ENCODE results near the gene NUP54.

Gene NUP54

GRCh38 chr4:76179398-76180318 lies 31.5 kb upstream of the NUP54 start:
- no peak for TF ChIP-seq EZH2phosphoT487 (IDR thresholded peaks at IDR 0.05; ENCODE audit: borderline replicate concordance, low read length)
- TF ChIP-seq, protein P1, sequence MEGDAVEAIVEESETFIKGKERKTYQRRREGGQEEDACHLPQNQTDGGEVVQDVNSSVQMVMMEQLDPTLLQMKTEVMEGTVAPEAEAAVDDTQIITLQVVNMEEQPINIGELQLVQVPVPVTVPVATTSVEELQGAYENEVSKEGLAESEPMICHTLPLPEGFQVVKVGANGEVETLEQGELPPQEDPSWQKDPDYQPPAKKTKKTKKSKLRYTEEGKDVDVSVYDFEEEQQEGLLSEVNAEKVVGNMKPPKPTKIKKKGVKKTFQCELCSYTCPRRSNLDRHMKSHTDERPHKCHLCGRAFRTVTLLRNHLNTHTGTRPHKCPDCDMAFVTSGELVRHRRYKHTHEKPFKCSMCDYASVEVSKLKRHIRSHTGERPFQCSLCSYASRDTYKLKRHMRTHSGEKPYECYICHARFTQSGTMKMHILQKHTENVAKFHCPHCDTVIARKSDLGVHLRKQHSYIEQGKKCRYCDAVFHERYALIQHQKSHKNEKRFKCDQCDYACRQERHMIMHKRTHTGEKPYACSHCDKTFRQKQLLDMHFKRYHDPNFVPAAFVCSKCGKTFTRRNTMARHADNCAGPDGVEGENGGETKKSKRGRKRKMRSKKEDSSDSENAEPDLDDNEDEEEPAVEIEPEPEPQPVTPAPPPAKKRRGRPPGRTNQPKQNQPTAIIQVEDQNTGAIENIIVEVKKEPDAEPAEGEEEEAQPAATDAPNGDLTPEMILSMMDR (IDR thresholded peaks at IDR 0.05; ENCODE audit: low read depth, low read length, poor library complexity, severe bottlenecking) = peak; percentile 88
- no peaks in the 10 kb centered on the region for H3K9me2 ChIP-seq (replicated peaks; ENCODE audit: control insufficient read depth, low read length)
- no peaks in the 10 kb centered on the region for H3K27me3 ChIP-seq (ENCODE audit: control insufficient read depth, low read length)
- no peaks in the 10 kb centered on the region for H4K20me1 ChIP-seq (ENCODE audit: control insufficient read depth, insufficient read depth, low read depth, low read length)
- no peaks in the 10 kb centered on the region for H3F3A ChIP-seq (ENCODE audit: control insufficient read depth, insufficient read depth)
- no peaks in the 10 kb centered on the region for H3K9me3 ChIP-seq (ENCODE audit: control insufficient read depth, insufficient read depth, low read length)
- H3K27ac ChIP-seq (ENCODE audit: low read depth, low read length) = no peak overlapping the region
- H3K4me2 ChIP-seq (ENCODE audit: low read length) = no peak overlapping the region
- H3K4me1 ChIP-seq (ENCODE audit: control insufficient read depth, low read length) = peaks cover 22% of the 10 kb centered on the region
- H3K36me3 ChIP-seq (ENCODE audit: control insufficient read depth, low read length) = no peaks in the 10 kb centered on the region
- no peaks in the 10 kb centered on the region for H3K79me2 ChIP-seq (ENCODE audit: control insufficient read depth, low read length)
- H3K4me3 ChIP-seq (ENCODE audit: low read length) = no peak overlapping the region

DNA sequence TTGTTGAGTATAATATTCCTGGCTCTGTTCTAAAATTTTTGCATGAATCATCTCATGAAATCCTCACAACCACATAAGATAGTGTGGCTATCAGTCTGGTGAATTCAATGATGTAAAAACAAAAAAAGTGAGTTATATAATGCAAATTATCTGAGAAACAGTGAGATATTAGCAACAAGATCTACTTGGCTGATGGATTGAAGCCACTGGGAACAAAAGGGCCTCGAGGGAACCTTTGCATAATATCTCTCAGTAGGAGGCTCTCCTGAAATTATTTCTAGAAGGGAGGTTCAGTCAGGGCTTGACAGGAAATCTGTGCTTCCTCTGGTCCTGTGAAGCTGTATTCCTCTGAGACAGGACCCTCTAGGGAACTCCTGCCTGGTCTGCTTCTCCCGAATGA lies 30.1 kb upstream of the NUP54 start:
- Histone ChIP-seq H3K9me3 (ENCODE audit: control insufficient read depth, insufficient read depth, low read length) (no peaks in the 10 kb centered on the region), H3K27ac (ENCODE audit: low read depth, low read length) (no peak overlapping the region), H4K20me1 (ENCODE audit: control insufficient read depth, insufficient read depth, low read depth, low read length) (no peaks in the 10 kb centered on the region), H3K4me2 (ENCODE audit: low read length) (no peak overlapping the region), H3K4me1 (ENCODE audit: control insufficient read depth, low read length) (peaks cover 22% of the 10 kb centered on the region), H3K79me2 (ENCODE audit: control insufficient read depth, low read length) (no peaks in the 10 kb centered on the region), H3K27me3 (ENCODE audit: control insufficient read depth, low read length) (no peaks in the 10 kb centered on the region), H3K9me2 (replicated peaks; ENCODE audit: control insufficient read depth, low read length) (no peaks in the 10 kb centered on the region), H3K36me3 (ENCODE audit: control insufficient read depth, low read length) (no peaks in the 10 kb centered on the region), H3F3A (ENCODE audit: control insufficient read depth, insufficient read depth) (no peaks in the 10 kb centered on the region), H3K4me3 (ENCODE audit: low read length) (no peak overlapping the region)
- TF ChIP-seq EZH2phosphoT487 (IDR thresholded peaks at IDR 0.05; ENCODE audit: borderline replicate concordance, low read length) = no peak
- TF ChIP-seq, protein P1 (IDR thresholded peaks at IDR 0.05; ENCODE audit: low read depth, low read length, poor library complexity, severe bottlenecking) = no peak

DNA sequence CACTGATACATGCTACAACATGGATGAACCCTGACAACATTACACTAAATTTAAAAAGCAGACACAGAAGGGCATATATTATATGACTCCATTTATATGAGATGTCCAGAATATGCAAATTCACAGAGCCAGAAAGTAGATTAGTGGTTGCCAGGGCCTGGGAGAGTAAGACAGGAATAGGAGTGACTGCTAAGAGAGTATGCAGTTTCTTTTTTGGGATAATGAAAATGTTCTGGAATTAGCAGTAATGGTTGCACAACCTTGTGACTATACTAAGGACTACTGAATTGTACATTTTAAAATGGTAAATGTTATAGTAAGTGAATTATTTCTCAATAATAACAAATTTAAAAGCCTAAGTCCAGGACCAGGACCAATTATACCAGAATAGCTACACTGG lies 29.5 kb upstream of the NUP54 start:
- Histone ChIP-seq H3K9me2 (replicated peaks; ENCODE audit: control insufficient read depth, low read length) (no peaks in the 10 kb centered on the region), H3K4me2 (ENCODE audit: low read length) (peak overlapping the region; percentile 41; the same call in 1 of the 2 replicates), H3F3A (ENCODE audit: control insufficient read depth, insufficient read depth) (no peaks in the 10 kb centered on the region), H4K20me1 (ENCODE audit: control insufficient read depth, insufficient read depth, low read depth, low read length) (no peaks in the 10 kb centered on the region), H3K4me1 (ENCODE audit: control insufficient read depth, low read length) (peaks cover 22% of the 10 kb centered on the region), H3K4me3 (ENCODE audit: low read length) (no peak overlapping the region), H3K79me2 (ENCODE audit: control insufficient read depth, low read length) (no peaks in the 10 kb centered on the region), H3K36me3 (ENCODE audit: control insufficient read depth, low read length) (no peaks in the 10 kb centered on the region), H3K9me3 (ENCODE audit: control insufficient read depth, insufficient read depth, low read length) (no peaks in the 10 kb centered on the region), H3K27ac (ENCODE audit: low read depth, low read length) (no peak overlapping the region), H3K27me3 (ENCODE audit: control insufficient read depth, low read length) (no peaks in the 10 kb centered on the region)
- no peak for TF ChIP-seq EZH2phosphoT487 (IDR thresholded peaks at IDR 0.05; ENCODE audit: borderline replicate concordance, low read length)
- TF ChIP-seq, protein P1 (IDR thresholded peaks at IDR 0.05; ENCODE audit: low read depth, low read length, poor library complexity, severe bottlenecking) = no peak

Measured in DOHH2 (cell line).